ENCODE results near the gene PC.

DNA sequence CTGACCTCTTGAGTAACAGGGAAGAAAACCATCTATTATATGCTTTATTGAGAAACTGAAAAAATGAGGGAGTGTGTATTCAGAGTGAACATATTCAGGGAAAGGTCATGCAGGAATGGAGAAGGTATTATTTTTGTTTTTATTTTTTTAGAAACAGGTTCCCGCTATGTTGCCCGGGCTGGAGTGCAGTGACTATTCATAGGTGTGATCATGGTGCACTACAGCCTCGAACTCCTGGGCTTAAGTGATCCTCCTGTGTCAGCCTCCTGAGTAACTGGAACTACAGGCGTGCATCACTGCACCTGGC lies 123.7 kb downstream of the PC start:
- no peak for TF ChIP-seq YY1 (IDR thresholded peaks at IDR 0.05; ENCODE audit: low read depth)
- no peak for TF ChIP-seq MXI1 (IDR thresholded peaks at IDR 0.05; ENCODE audit: low read depth, low read length)
- TF ChIP-seq, protein P1, sequence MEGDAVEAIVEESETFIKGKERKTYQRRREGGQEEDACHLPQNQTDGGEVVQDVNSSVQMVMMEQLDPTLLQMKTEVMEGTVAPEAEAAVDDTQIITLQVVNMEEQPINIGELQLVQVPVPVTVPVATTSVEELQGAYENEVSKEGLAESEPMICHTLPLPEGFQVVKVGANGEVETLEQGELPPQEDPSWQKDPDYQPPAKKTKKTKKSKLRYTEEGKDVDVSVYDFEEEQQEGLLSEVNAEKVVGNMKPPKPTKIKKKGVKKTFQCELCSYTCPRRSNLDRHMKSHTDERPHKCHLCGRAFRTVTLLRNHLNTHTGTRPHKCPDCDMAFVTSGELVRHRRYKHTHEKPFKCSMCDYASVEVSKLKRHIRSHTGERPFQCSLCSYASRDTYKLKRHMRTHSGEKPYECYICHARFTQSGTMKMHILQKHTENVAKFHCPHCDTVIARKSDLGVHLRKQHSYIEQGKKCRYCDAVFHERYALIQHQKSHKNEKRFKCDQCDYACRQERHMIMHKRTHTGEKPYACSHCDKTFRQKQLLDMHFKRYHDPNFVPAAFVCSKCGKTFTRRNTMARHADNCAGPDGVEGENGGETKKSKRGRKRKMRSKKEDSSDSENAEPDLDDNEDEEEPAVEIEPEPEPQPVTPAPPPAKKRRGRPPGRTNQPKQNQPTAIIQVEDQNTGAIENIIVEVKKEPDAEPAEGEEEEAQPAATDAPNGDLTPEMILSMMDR (IDR thresholded peaks at IDR 0.05) = no peak

Data from SK-N-SH (cell line).